ENCODE results near the gene CRELD2. TPM values are rescaled to one million over a fixed set of nuclear protein-coding genes. Genes with fewer than 3 reads are reported as not detected.

CRELD2 gene
- total RNA-seq, 2 experiments from 2014 or later, result 21.2 to 23.3 TPM

DNA sequence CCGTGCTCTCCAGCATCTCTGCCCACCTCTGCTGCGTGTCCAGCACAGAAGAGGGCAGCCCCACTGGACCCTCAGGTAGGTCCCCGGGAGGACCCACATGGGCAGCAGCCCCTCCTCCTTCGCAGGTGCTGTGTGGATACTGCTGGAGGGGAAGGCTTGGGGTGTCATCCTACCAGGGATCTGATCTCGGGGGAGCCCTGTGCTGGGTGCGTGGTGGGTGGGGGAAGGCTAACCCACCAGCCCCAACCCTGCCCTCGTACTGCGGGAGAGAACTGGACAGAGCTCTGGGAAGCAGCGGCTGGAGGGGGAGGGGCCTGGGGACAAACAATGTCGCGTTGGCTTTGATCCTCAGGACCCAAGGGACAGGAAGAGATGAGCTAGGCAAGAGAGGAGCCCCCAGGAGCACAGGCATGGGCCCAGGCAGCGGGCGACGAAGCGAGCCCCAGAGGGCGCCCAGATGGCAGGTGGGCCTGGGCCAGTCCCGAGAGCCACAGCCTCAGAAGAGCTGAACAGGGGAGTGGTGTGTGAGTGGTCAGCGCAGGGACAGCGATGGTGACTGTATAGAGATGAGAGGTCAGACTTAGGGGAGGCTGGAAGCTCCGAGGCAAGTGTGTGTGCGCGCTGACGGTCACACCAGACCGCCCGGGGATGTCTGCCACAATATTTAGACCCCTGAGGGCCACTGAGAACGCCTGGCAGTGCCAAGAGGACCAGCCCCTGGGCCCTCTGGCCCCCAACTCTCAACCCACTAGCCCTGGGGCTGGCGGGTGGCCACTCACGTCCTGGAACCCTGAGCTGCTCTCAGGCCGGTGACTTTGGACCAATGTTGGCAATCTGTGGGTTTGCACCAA, 40.7 kb downstream of the CRELD2 start:
- intact Hi-C loops (cut with DNase I, micrococcal nuclease), result loop anchor here in 1 of 2 experiments (2.0 kb wide), 1 partner anchor 34 kb away; no protein-coding TSS in a partner anchor
- POLR2A ChIA-PET, result interaction anchor here (1.1 to 5.9 kb wide), 5 partner anchors 8 to 28 kb away, joined by 4 to 92 read pairs (median 13); no protein-coding TSS in a partner anchor
- peaks cover 23% of the 10 kb centered on the region for H3K36me3 ChIP-seq (ENCODE audit: insufficient read depth, low read length)
- Mint-ChIP-seq H3K27ac (peak overlapping the region; percentile 85), H3K27me3 (no peaks in the 10 kb centered on the region), H3K9me3 (no peaks in the 10 kb centered on the region), H3K36me3 (ENCODE audit: low read depth) (peaks cover 29% of the 10 kb centered on the region), H3K4me3 (peak overlapping the region; percentile 87), H3K4me1 (ENCODE audit: low read depth) (peaks cover 8% of the 10 kb centered on the region)
- H3K9me3 ChIP-seq (ENCODE audit: control insufficient read depth in 1 of 2, insufficient read depth in 1 of 2, low read length in 2 of 2), result no peaks in the 10 kb centered on the region
- peak overlapping the region; percentile 62 to 72 for H3K27ac ChIP-seq (ENCODE audit: low read depth in 1 of 2, low read length in 2 of 2)
- no peak for ATAC-seq (ENCODE audit: poor library complexity)
- peak in 1 of 14 experiments; percentile 12 for DNase-seq
- CTCF ChIA-PET, result interaction anchor here (0.8 kb wide), 1 partner anchor 24 kb away, joined by 4 read pairs; no protein-coding TSS in a partner anchor
- H3K4me1 ChIP-seq (ENCODE audit: insufficient read depth, low read length), result peaks cover 33% of the 10 kb centered on the region
- TF ChIP-seq, protein P1, sequence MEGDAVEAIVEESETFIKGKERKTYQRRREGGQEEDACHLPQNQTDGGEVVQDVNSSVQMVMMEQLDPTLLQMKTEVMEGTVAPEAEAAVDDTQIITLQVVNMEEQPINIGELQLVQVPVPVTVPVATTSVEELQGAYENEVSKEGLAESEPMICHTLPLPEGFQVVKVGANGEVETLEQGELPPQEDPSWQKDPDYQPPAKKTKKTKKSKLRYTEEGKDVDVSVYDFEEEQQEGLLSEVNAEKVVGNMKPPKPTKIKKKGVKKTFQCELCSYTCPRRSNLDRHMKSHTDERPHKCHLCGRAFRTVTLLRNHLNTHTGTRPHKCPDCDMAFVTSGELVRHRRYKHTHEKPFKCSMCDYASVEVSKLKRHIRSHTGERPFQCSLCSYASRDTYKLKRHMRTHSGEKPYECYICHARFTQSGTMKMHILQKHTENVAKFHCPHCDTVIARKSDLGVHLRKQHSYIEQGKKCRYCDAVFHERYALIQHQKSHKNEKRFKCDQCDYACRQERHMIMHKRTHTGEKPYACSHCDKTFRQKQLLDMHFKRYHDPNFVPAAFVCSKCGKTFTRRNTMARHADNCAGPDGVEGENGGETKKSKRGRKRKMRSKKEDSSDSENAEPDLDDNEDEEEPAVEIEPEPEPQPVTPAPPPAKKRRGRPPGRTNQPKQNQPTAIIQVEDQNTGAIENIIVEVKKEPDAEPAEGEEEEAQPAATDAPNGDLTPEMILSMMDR (IDR thresholded peaks at IDR 0.05), result no peak
- no peaks in the 10 kb centered on the region for H3K27me3 ChIP-seq (ENCODE audit: control insufficient read depth in 1 of 2, insufficient read depth in 2 of 2, low read length in 2 of 2)
- H3K4me3 ChIP-seq (ENCODE audit: low read length), result peak overlapping the region; percentile 58

DNA sequence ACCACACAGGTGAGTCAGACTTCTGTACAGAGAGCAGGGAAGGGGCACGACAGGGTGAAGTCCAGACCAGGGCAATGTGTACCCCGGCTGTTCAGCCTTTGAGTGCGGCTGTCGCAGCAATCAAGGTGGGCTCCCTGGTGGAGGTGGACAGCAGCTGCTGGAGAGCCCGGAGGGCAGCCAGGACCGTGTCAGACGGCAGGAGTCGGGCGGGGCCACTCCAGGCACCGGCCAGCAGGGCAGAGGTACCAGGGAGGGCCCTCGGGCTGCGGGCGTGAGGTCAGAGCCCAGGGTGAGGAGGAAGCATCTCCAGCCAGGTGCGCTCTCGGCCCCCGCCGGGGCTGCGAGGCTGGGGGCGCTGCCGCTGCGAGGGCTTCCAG, 41.3 kb downstream of the CRELD2 start:
- H3K27ac Mint-ChIP-seq, result peak overlapping the region; percentile 85
- Histone ChIP-seq H3K27ac (ENCODE audit: low read depth in 1 of 2, low read length in 2 of 2) (peak overlapping the region; percentile 62 to 72), H3K9me3 (ENCODE audit: control insufficient read depth in 1 of 2, insufficient read depth in 1 of 2, low read length in 2 of 2) (no peaks in the 10 kb centered on the region), H3K36me3 (ENCODE audit: insufficient read depth, low read length) (peaks cover 28% of the 10 kb centered on the region), H3K4me3 (ENCODE audit: low read length) (peak overlapping the region; percentile 58), H3K4me1 (ENCODE audit: insufficient read depth, low read length) (peaks cover 39% of the 10 kb centered on the region), H3K27me3 (ENCODE audit: control insufficient read depth in 1 of 2, insufficient read depth in 2 of 2, low read length in 2 of 2) (no peaks in the 10 kb centered on the region)
- ChIA-PET CTCF (interaction anchor here (0.8 to 1.3 kb wide), 3 partner anchors 23 to 70 kb away, joined by 3 to 4 read pairs (median 4); no protein-coding TSS in a partner anchor), POLR2A (interaction anchor here (0.7 to 5.9 kb wide), 14 partner anchors 8 to 131 kb away, joined by 3 to 92 read pairs (median 8); partner anchors contain the start of genes ALG12 and CRELD2)
- no peaks in the 10 kb centered on the region for H3K9me3 Mint-ChIP-seq
- no peak for ATAC-seq (ENCODE audit: poor library complexity)
- peak in 2 of 14 experiments; percentile 59 to 68 for DNase-seq
- H3K4me3 Mint-ChIP-seq, result peak overlapping the region; percentile 87
- peaks cover 12% of the 10 kb centered on the region for H3K4me1 Mint-ChIP-seq (ENCODE audit: low read depth)
- intact Hi-C loops (cut with DNase I, micrococcal nuclease), result loop anchor here (1.0 to 5.0 kb wide), 5 partner anchors 23 to 106 kb away; partner anchors contain the start of genes ALG12 (in 1 of the 2), CRELD2 (in 1 of the 2) and ZBED4 (in 1 of the 2)
- peaks cover 36% of the 10 kb centered on the region for H3K36me3 Mint-ChIP-seq (ENCODE audit: low read depth)
- TF ChIP-seq, protein P1 (IDR thresholded peaks at IDR 0.05), result no peak
- no peaks in the 10 kb centered on the region for H3K27me3 Mint-ChIP-seq

DNA sequence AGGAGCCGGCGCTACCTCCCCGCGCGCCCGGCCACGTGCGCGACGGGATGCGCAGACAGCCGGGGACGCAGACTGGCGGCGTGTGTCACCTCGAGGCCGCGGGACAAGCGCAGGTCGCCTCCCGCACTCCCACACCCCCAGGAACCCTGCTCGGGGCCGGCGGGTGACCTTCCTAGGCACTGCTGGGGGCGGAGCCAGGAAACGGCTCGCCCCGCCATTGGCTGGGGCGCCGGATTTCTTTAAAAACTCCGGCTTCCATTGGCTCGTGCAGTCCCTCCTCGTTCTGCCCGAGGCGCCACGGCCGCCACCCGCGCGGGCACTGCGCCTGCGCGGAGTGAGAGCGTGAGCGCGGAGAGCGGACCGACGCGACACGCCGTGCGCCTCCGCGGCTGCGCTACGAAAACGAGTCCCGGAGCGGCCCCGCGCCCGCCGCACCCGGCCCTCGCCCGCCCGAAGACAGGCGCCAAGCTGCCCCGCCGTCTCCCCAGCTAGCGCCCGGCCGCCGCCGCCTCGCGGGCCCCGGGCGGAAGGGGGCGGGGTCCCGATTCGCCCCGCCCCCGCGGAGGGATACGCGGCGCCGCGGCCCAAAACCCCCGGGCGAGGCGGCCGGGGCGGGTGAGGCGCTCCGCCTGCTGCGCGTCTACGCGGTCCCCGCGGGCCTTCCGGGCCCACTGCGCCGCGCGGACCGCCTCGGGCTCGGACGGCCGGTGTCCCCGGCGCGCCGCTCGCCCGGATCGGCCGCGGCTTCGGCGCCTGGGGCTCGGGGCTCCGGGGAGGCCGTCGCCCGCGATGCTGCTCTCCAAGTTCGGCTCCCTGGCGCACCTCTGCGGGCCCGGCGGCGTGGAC, 41.9 kb downstream of the CRELD2 start, which contains the start of gene PIM3:
Gene PIM3 (plus strand): TSS at position 614 of the 846 bp plus-strand sequence. CDS start 176 bp downstream, at position 790.
- peak within 1 kb of the TSS; percentile 96 for H3K4me3 Mint-ChIP-seq
- H3K27me3 Mint-ChIP-seq, result no peaks in the 10 kb centered on the region
- TF ChIP-seq, protein P1 (IDR thresholded peaks at IDR 0.05), result no peak
- peaks cover 40% of the 10 kb centered on the region for H3K36me3 Mint-ChIP-seq (ENCODE audit: low read depth)
- peak within 1 kb of the TSS; percentile 82 for H3K4me3 ChIP-seq (ENCODE audit: low read length)
- intact Hi-C loops (cut with DNase I, micrococcal nuclease), result loop anchor here (1.0 to 5.0 kb wide), 4 partner anchors 24 to 107 kb away; partner anchors contain the start of genes ALG12 (in 1 of the 2), CRELD2 (in 1 of the 2) and ZBED4 (in 1 of the 2)
- H3K27me3 ChIP-seq (ENCODE audit: control insufficient read depth in 1 of 2, insufficient read depth in 2 of 2, low read length in 2 of 2), result no peaks in the 10 kb centered on the region
- DNase-seq (peak; percentile 82 to 97 (median 88)), ATAC-seq (ENCODE audit: poor library complexity) (peak; percentile 61)
- H3K4me1 Mint-ChIP-seq (ENCODE audit: low read depth), result peaks cover 18% of the 10 kb centered on the region
- CTCF ChIA-PET, result interaction anchor here (1.0 to 1.3 kb wide), 2 partner anchors 33 to 70 kb away, joined by 3 to 4 read pairs; no protein-coding TSS in a partner anchor
- no peaks in the 10 kb centered on the region for H3K9me3 Mint-ChIP-seq
- POLR2A ChIA-PET, result interaction anchor here (0.7 to 5.9 kb wide), 13 partner anchors 9 to 131 kb away, joined by 3 to 92 read pairs (median 8); partner anchors contain the start of genes ALG12 and CRELD2
- H3K9me3 ChIP-seq (ENCODE audit: control insufficient read depth in 1 of 2, insufficient read depth in 1 of 2, low read length in 2 of 2), result no peaks in the 10 kb centered on the region
- H3K36me3 ChIP-seq (ENCODE audit: insufficient read depth, low read length), result peaks cover 32% of the 10 kb centered on the region
- H3K4me1 ChIP-seq (ENCODE audit: insufficient read depth, low read length), result peaks cover 41% of the 10 kb centered on the region
- H3K27ac Mint-ChIP-seq, result peak within 1 kb of the TSS; percentile 97
- peak within 1 kb of the TSS; percentile 82 to 91 for H3K27ac ChIP-seq (ENCODE audit: low read depth in 1 of 2, low read length in 2 of 2)

Measured in CD4-positive, alpha-beta T cell (primary cell).